Measurements from ENCODE around the gene TNFRSF1B. TPM values are rescaled to one million over a fixed set of nuclear protein-coding genes. Genes with fewer than 3 reads are reported as not detected.

TNFRSF1B gene
- total and polyA plus RNA-seq, 9 of the 15 experiments (the other 6 are each of a cell fraction or from before 2014, with no cell fraction given): 8.8 to 91.3 (median 36.0) TPM

GRCh38 chr1:12174924-12175810 is 8.4 kb downstream of the TNFRSF1B start (continued):
- peak in 1 of 2 experiments; percentile 80; a peak in 2 of 4 replicates for TF ChIP-seq ZNF318 (IDR thresholded peaks at IDR 0.05; ENCODE audit: borderline replicate concordance in 1 of 2, low read depth in 1 of 2)
- no peak for TF ChIP-seq ZFP1 (CRISPR knock-in tag; IDR thresholded peaks at IDR 0.05)
- TF ChIP-seq E2F5 (CRISPR knock-in tag; IDR thresholded peaks at IDR 0.05): 0 out of 2 replicates have a peak, but pooled peaks have one; percentile 42
- TF ChIP-seq KDM4B (IDR thresholded peaks at IDR 0.05; ENCODE audit: borderline replicate concordance in 2 of 2, low read depth in 1 of 2): no peak
- TF ChIP-seq POLR3G (IDR thresholded peaks at IDR 0.05; ENCODE audit: extremely low read depth, insufficient read length, insufficient replicate concordance): no peak
- no peak for TF ChIP-seq KDM5B (IDR thresholded peaks at IDR 0.05; ENCODE audit: insufficient replicate concordance, low read depth, low read length)
- no peak for TF ChIP-seq ZNF212 (CRISPR knock-in tag; IDR thresholded peaks at IDR 0.05)
- no peak for TF ChIP-seq ZBTB43 (CRISPR knock-in tag; IDR thresholded peaks at IDR 0.05)
- TF ChIP-seq CBX5 (IDR thresholded peaks at IDR 0.05; ENCODE audit: borderline replicate concordance, low read depth): no peak
- no peak for TF ChIP-seq NR2C1 (IDR thresholded peaks at IDR 0.05)
- TF ChIP-seq NR2C1 (tag; IDR thresholded peaks at IDR 0.05): peak; percentile 31; the same call in 1 of the 2 replicates
- TF ChIP-seq BACH1 (tag; IDR thresholded peaks at IDR 0.05): no peak
- TF ChIP-seq NCOR1 (IDR thresholded peaks at IDR 0.05): peak; percentile 87
- no peak for TF ChIP-seq ZNF174 (CRISPR knock-in tag; IDR thresholded peaks at IDR 0.05)
- no peak for TF ChIP-seq ZNF274 (IDR thresholded peaks at IDR 0.05; ENCODE audit: borderline replicate concordance, low read depth, low read length)
- no peak for TF ChIP-seq U2AF2 (optimal IDR thresholded peaks at IDR 0.05; ENCODE audit: low read depth, low read length)
- peak; percentile 72 for TF ChIP-seq HDAC2 (IDR thresholded peaks at IDR 0.05)
